ENCODE data around the gene AOPEP. TPM values are rescaled to one million over a fixed set of nuclear protein-coding genes. Genes with fewer than 3 reads are reported as not detected.

Gene AOPEP
- total and polyA plus RNA-seq, 2 of the 13 experiments (the other 11 are each of a cell fraction or from before 2014, with no cell fraction given), result 22.2 to 41.6 TPM

DNA sequence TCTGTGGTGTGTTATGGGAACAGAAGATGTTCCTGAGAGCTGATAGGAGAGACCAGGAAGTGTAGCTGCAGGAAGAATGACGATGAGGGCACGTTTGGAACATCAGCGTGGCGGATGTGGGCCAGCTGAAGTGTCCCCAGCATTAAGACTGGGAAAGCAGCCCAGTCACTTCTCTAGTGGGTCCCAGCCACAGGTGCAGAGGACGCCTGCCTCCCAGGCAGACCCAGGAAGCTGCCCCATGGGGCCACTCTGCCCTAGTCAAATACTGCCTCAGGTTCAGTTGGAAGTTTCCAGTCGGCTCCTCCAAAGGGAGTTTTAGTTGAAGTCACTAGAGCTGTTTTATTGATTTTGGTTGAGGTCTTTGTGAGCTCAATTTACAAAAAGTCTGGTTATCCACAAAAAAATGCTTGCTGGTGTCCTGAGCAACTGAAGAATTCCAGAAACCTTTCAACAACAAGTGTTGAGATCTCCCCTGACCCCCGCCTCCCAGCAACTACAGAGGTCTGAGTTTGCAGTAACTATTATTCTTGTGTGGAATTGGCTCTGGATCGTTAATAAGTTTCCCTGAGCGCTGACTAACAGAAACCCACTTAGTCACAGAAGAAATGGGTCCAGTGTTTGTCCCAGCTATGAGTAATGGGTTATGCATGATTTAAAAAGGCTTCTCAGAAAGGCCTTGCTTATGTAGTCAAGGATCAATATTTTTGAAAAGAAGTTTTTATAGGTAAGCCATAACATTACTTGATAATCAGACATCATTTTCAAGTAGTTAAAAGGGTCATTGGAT, 296.9 kb downstream of the AOPEP start (continued):
- TF ChIP-seq REL (CRISPR knock-in tag; conservative IDR thresholded peaks at IDR 0.05), result no peak
- TF ChIP-seq ETV5 (CRISPR knock-in tag; IDR thresholded peaks at IDR 0.05; ENCODE audit: borderline replicate concordance), result peak; percentile 80
- TF ChIP-seq ZNF235 (CRISPR knock-in tag; IDR thresholded peaks at IDR 0.05; ENCODE audit: borderline replicate concordance), result no peak
- TF ChIP-seq ZNF30 (CRISPR knock-in tag; IDR thresholded peaks at IDR 0.05), result no peak
- no peak; the same call in 1 of the 2 replicates for TF ChIP-seq MIER2 (CRISPR knock-in tag; IDR thresholded peaks at IDR 0.05)
- TF ChIP-seq ZNF230 (CRISPR knock-in tag; IDR thresholded peaks at IDR 0.05), result no peak
- TF ChIP-seq RFXAP (CRISPR knock-in tag; IDR thresholded peaks at IDR 0.05; ENCODE audit: borderline replicate concordance), result peak; percentile 75; the same call in 1 of the 2 replicates
- TF ChIP-seq ARID2 (CRISPR knock-in tag; IDR thresholded peaks at IDR 0.05; ENCODE audit: borderline replicate concordance), result peak; percentile 76; the same call in 1 of the 2 replicates
- TF ChIP-seq RNF2 (conservative IDR thresholded peaks at IDR 0.05; ENCODE audit: low read depth), result no peak
- peak; percentile 62 for TF ChIP-seq FOXA3 (CRISPR knock-in tag; IDR thresholded peaks at IDR 0.05)
- TF ChIP-seq, protein P1, sequence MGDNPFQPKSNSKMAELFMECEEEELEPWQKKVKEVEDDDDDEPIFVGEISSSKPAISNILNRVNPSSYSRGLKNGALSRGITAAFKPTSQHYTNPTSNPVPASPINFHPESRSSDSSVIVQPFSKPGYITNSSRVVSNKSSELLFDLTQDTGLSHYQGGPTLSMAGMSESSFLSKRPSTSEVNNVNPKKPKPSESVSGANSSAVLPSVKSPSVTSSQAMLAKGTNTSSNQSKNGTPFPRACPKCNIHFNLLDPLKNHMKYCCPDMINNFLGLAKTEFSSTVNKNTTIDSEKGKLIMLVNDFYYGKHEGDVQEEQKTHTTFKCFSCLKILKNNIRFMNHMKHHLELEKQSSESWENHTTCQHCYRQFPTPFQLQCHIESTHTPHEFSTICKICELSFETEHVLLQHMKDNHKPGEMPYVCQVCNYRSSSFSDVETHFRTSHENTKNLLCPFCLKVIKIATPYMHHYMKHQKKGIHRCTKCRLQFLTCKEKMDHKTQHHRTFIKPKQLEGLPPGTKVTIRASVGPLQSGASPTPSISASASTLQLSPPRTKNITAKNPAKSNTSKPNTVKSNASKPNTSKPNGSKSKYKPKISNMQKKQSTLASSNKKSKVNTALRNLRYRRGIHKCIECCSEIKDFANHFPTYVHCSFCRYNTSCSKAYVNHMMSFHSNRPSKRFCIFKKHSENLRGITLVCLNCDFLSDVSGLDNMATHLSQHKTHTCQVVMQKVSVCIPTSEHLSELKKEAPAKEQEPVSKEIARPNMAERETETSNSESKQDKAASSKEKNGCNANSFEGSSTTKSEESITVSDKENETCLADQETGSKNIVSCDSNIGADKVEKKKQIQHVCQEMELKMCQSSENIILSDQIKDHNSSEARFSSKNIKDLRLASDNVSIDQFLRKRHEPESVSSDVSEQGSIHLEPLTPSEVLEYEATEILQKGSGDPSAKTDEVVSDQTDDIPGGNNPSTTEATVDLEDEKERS (CRISPR knock-in tag; IDR thresholded peaks at IDR 0.05), result peak; percentile 55; the same call in 1 of the 2 replicates
- TF ChIP-seq, protein P2, sequence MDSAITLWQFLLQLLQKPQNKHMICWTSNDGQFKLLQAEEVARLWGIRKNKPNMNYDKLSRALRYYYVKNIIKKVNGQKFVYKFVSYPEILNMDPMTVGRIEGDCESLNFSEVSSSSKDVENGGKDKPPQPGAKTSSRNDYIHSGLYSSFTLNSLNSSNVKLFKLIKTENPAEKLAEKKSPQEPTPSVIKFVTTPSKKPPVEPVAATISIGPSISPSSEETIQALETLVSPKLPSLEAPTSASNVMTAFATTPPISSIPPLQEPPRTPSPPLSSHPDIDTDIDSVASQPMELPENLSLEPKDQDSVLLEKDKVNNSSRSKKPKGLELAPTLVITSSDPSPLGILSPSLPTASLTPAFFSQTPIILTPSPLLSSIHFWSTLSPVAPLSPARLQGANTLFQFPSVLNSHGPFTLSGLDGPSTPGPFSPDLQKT (CRISPR knock-in tag; IDR thresholded peaks at IDR 0.05; ENCODE audit: borderline replicate concordance), result no peak
- TF ChIP-seq ZFP36 (IDR thresholded peaks at IDR 0.05; ENCODE audit: borderline replicate concordance, low read depth, low read length, partially characterized antibody), result no peak
- no peak; the same call in 1 of the 2 replicates for TF ChIP-seq ZNF564 (CRISPR knock-in tag; IDR thresholded peaks at IDR 0.05)
- no peak for TF ChIP-seq NFE2L1 (CRISPR knock-in tag; IDR thresholded peaks at IDR 0.05; ENCODE audit: borderline replicate concordance)
- peak; percentile 31; the same call in 1 of the 2 replicates for TF ChIP-seq ZNF644 (CRISPR knock-in tag; IDR thresholded peaks at IDR 0.05; ENCODE audit: low read depth)
- TF ChIP-seq ZNF558 (CRISPR knock-in tag; IDR thresholded peaks at IDR 0.05; ENCODE audit: borderline replicate concordance), result no peak
- peak; percentile 52 for TF ChIP-seq SKI (IDR thresholded peaks at IDR 0.05; ENCODE audit: partially characterized antibody)
- TF ChIP-seq ZNF430 (CRISPR knock-in tag; IDR thresholded peaks at IDR 0.05), result no peak
- TF ChIP-seq, protein P3, sequence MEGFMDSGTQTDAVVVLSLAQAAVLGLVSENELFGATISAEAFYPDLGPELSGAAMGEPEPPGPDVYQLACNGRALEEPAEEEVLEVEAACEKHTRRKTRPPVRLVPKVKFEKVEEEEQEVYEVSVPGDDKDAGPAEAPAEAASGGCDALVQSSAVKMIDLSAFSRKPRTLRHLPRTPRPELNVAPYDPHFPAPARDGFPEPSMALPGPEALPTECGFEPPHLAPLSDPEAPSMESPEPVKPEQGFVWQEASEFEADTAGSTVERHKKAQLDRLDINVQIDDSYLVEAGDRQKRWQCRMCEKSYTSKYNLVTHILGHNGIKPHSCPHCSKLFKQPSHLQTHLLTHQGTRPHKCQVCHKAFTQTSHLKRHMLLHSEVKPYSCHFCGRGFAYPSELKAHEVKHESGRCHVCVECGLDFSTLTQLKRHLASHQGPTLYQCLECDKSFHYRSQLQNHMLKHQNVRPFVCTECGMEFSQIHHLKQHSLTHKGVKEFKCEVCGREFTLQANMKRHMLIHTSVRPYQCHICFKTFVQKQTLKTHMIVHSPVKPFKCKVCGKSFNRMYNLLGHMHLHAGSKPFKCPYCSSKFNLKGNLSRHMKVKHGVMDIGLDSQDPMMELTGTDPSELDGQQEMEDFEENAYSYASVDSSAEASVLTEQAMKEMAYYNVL (CRISPR knock-in tag; IDR thresholded peaks at IDR 0.05; ENCODE audit: borderline replicate concordance), result 0 out of 2 replicates have a peak, but pooled peaks have one; percentile 47
- TF ChIP-seq HHEX (CRISPR knock-in tag; IDR thresholded peaks at IDR 0.05), result peak; percentile 25; the same call in 1 of the 2 replicates
